SK-N-SH treated with all-trans-retinoic acid at 6 μM for 48 hours (cell line): ENCODE measurements around the gene SAMD4B.

Experiments used
- ESRRG ChIP-seq: fragments of 250-450 bp; sonication (Bioruptor Pico); IDR thresholded peaks from 2 replicates; pipeline ENCODE4 v1.6.1; 2021; ENCODE audit warnings: mild to moderate bottlenecking
- ISL1 ChIP-seq: fragments of 250-450 bp; sonication (Bioruptor Pico); IDR thresholded peaks from 2 replicates; pipeline ENCODE4 v2.1.2; 2022; ENCODE audit warnings: mild to moderate bottlenecking, moderate library complexity
- TF ChIP-seq, protein P1 (sequence below): fragments of 250-450 bp; sonication (Bioruptor Pico); IDR thresholded peaks from 2 replicates; pipeline ENCODE4 v1.8.0; 2020; ENCODE audit warnings: mild to moderate bottlenecking, moderate library complexity, borderline replicate concordance

DNA sequence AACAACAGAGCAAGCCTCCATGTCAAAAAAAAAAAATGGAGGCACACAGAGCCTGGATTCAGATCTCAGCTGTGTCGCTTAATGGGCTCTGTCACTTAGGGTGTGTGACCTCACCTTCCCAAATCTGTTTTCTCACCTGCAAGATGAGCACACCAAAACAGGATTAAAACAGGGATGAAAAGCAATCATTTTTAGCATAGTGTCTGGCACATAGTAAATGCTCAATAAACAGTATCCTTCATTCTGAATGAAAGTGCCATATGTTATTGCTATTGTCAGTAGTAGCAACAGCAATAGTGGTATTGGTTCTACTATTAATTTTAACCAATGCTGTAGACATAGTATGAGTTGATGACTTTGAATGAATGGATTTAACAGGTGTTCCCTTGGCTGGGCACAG, 23.3 kb downstream of the SAMD4B start:
- TF ChIP-seq, protein P1, sequence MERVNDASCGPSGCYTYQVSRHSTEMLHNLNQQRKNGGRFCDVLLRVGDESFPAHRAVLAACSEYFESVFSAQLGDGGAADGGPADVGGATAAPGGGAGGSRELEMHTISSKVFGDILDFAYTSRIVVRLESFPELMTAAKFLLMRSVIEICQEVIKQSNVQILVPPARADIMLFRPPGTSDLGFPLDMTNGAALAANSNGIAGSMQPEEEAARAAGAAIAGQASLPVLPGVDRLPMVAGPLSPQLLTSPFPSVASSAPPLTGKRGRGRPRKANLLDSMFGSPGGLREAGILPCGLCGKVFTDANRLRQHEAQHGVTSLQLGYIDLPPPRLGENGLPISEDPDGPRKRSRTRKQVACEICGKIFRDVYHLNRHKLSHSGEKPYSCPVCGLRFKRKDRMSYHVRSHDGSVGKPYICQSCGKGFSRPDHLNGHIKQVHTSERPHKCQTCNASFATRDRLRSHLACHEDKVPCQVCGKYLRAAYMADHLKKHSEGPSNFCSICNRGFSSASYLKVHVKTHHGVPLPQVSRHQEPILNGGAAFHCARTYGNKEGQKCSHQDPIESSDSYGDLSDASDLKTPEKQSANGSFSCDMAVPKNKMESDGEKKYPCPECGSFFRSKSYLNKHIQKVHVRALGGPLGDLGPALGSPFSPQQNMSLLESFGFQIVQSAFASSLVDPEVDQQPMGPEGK (CRISPR knock-in tag) = no peak
- no peak for TF ChIP-seq ISL1 (CRISPR knock-in tag)
- no peak for TF ChIP-seq ESRRG
